ENCODE results near the gene WDR70. TPM values are rescaled to one million over a fixed set of nuclear protein-coding genes. Genes with fewer than 3 reads are reported as not detected.

Gene WDR70
- total and polyA plus RNA-seq, 2 of the 8 experiments (the other 6 are each of a cell fraction or from before 2014, with no cell fraction given): 10.6 to 37.4 TPM

- no peak for TF ChIP-seq CHD2 (IDR thresholded peaks at IDR 0.05; ENCODE audit: low read length)
- TF ChIP-seq KDM1A (IDR thresholded peaks at IDR 0.05; ENCODE audit: borderline replicate concordance, low read length): no peak
- no peak for TF ChIP-seq SP4 (IDR thresholded peaks at IDR 0.05; ENCODE audit: low read length)
- no peak for TF ChIP-seq CREB1 (IDR thresholded peaks at IDR 0.05)
- TF ChIP-seq BRCA1 (IDR thresholded peaks at IDR 0.05; ENCODE audit: low read depth, low read length): no peak
Measured at GRCh38 chr5:37492778-37493555, 113.8 kb downstream of the WDR70 start (continued).
